HG02840 (cell line): ENCODE data around the gene DAZAP1.

ENCODE experiments used
- ATAC-seq: cut with Tn5 transposase; IDR thresholded peaks from one replicate; pipeline ENCODE4 v1.9.1; 2021; ENCODE audit warnings: mild to moderate bottlenecking, moderate library complexity, moderate number of reproducible peaks; ENCODE audit not compliant: unreplicated experiment, low FRiP score

DAZAP1 gene

GRCh38 chr19:1483131-1483978 lies 76.0 kb downstream of the DAZAP1 start:
- ATAC-seq: no peak

- ATAC-seq: no peak
Observed at GRCh38 chr19:1483979-1484428, 76.6 kb downstream of the DAZAP1 start.
